CD14-positive monocyte (primary cell): Measurements from ENCODE around the gene RPL38. TPM values are rescaled to one million over a fixed set of nuclear protein-coding genes. Genes with fewer than 3 reads are reported as not detected.

Experiments
- DNase-seq, 3 donors: peaks; one replicate each; pipeline ENCODE4 v3.0.0-alpha.2; 2011 to 2022
- H2AFZ ChIP-seq: 2 replicates; pipeline ENCODE4 v1.6.0; 2012; ENCODE audit warnings: mild to moderate bottlenecking, low read depth, low read length, inconsistent platforms; ENCODE audit not compliant: insufficient read depth, poor library complexity, severe bottlenecking
- H3K27ac ChIP-seq, 2 donors: 1 replicate in 1 of 2; 2 replicates in 1 of 2; pipeline ENCODE4 v1.5.1; 2012 to 2013; ENCODE audit warnings: low read length in 2 of 2, control low read depth in 1 of 2, inconsistent platforms in 1 of 2, low read depth in 1 of 2, mild to moderate bottlenecking in 1 of 2
- H3K27me3 ChIP-seq, 2 donors: one replicate each; pipeline versions ENCODE4 v1.6.0 to v1.6.1; 2011 to 2013; ENCODE audit warnings: low read length in 2 of 2; ENCODE audit not compliant: control insufficient read depth in 2 of 2, insufficient read depth in 2 of 2
- H3K36me3 ChIP-seq, 2 donors: replicated peaks in 1 of 2; 1 replicate in 1 of 2; 2 replicates in 1 of 2; pipeline versions ENCODE4 v1.5.1 to v1.6.1; 2012 to 2013; ENCODE audit warnings: low read length in 2 of 2, control low read depth in 1 of 2, inconsistent platforms in 1 of 2, mild to moderate bottlenecking in 1 of 2; ENCODE audit not compliant: insufficient read depth in 2 of 2, control insufficient read depth in 1 of 2
- H3K4me1 ChIP-seq, 2 donors: 1 replicate in 1 of 2; 2 replicates in 1 of 2; pipeline versions ENCODE4 v1.5.1 to v1.6.1; 2012 to 2013; ENCODE audit warnings: low read length in 2 of 2, control low read depth in 1 of 2, inconsistent platforms in 1 of 2, mild to moderate bottlenecking in 1 of 2, moderate library complexity in 1 of 2; ENCODE audit not compliant: insufficient read depth in 2 of 2, control insufficient read depth in 1 of 2
- H3K4me2 ChIP-seq: replicated peaks from 2 replicates; pipeline ENCODE3; 2012; ENCODE audit warnings: low read length, moderate library complexity, mild to moderate bottlenecking; ENCODE audit not compliant: poor library complexity, severe bottlenecking; ENCODE audit errors: extremely low read depth
- H3K4me3 ChIP-seq, 3 experiments: fragments of 200-600 bp in 1 of 3; sonication (generic) in 1 of 3; replicated peaks in 1 of 3; 1 replicate in 2 of 3; 2 replicates in 1 of 3; pipeline ENCODE4 v1.5.1; 2011 to 2013; ENCODE audit warnings: low read length in 3 of 3, mild to moderate bottlenecking in 3 of 3, control low read depth in 2 of 3, low read depth in 2 of 3, inconsistent platforms in 1 of 3, moderate library complexity in 1 of 3
- H3K79me2 ChIP-seq: 2 replicates; pipeline ENCODE4 v1.6.0; 2012; ENCODE audit warnings: mild to moderate bottlenecking, control low read depth, inconsistent platforms, low read length, moderate library complexity; ENCODE audit not compliant: insufficient read depth
- H3K9ac ChIP-seq: 2 replicates; pipeline ENCODE4 v1.6.0; 2017; ENCODE audit warnings: low read length, mild to moderate bottlenecking; ENCODE audit not compliant: insufficient read depth, poor library complexity, severe bottlenecking
- H3K9me3 ChIP-seq, 2 donors: replicated peaks in 1 of 2; 1 replicate in 1 of 2; 2 replicates in 1 of 2; pipeline versions ENCODE4 v1.5.1 to v1.6.1; 2012 to 2013; ENCODE audit warnings: low read length in 2 of 2, control low read depth in 1 of 2; ENCODE audit not compliant: control insufficient read depth in 1 of 2, insufficient read depth in 1 of 2
- H4K20me1 ChIP-seq: 2 replicates; pipeline ENCODE4 v1.6.0; 2012; ENCODE audit warnings: mild to moderate bottlenecking, low read length, control low read depth, moderate library complexity; ENCODE audit not compliant: insufficient read depth
- H3K27ac Mint-ChIP-seq, 7 donors: one replicate each; pipeline ENCODE4 v1.8.0; 2020; ENCODE audit warnings: mild to moderate bottlenecking in 7 of 7, mixed read lengths in 7 of 7, moderate library complexity in 6 of 7, inconsistent platforms in 2 of 7
- H3K27me3 Mint-ChIP-seq, 3 donors: one replicate each; pipeline ENCODE4 v1.8.0; 2021 to 2022; ENCODE audit warnings: low read depth in 3 of 3, mild to moderate bottlenecking in 3 of 3, mixed read lengths in 3 of 3, moderate library complexity in 3 of 3, inconsistent platforms in 1 of 3
- H3K36me3 Mint-ChIP-seq, 2 donors: one replicate each; pipeline ENCODE4 v1.8.0; 2020; ENCODE audit warnings: mixed read lengths in 2 of 2, inconsistent platforms in 1 of 2, mild to moderate bottlenecking in 1 of 2
- H3K4me1 Mint-ChIP-seq: one replicate; pipeline ENCODE4 v1.8.0; 2020; ENCODE audit warnings: mild to moderate bottlenecking, mixed read lengths
- H3K4me3 Mint-ChIP-seq, 2 donors: one replicate each; pipeline ENCODE4 v1.8.0; 2020; ENCODE audit warnings: mild to moderate bottlenecking in 2 of 2, mixed read lengths in 2 of 2, moderate library complexity in 1 of 2
- H3K9me3 Mint-ChIP-seq, 7 donors: one replicate each; pipeline ENCODE4 v1.8.0; 2020 to 2022; ENCODE audit warnings: mixed read lengths in 7 of 7, mild to moderate bottlenecking in 6 of 7, moderate library complexity in 6 of 7, inconsistent platforms in 2 of 7
- WGBS: methylation state at CpG from one replicate; pipeline ENCODE4 v1.1.5; 2013; ENCODE audit warnings: missing lambda C conversion rate; ENCODE audit not compliant: insufficient coverage; 5-methylcytosine and 5-hydroxymethylcytosine counted together
- intact Hi-C, 2 donors: fragments of 100-400 bp; cut with micrococcal nuclease; formaldehyde crosslinking; loops; one replicate each; pipeline versions ENCODE4 v1.15.0 to v1.15.1; 2023
- polyA minus RNA-seq: library from RNA; depleted of rRNA, polyadenylated mRNA; stranded (reverse); fragments of >200 nt; gene quantifications from 2 replicates; pipeline ENCODE4 v1.2.3, GENCODE V29; 2012
- polyA plus RNA-seq, 3 donors: library from polyadenylated mRNA; depleted of rRNA in 1 of 3; unstranded in 2 of 3; stranded (reverse) in 1 of 3; fragments of 300-500 nt in 2 of 3; fragments of >200 nt in 1 of 3; fragmentation: Illumina TruSeq in 2 of 3; gene quantifications; 1 replicate in 2 of 3; 2 replicates in 1 of 3; pipeline ENCODE4 v1.2.3, GENCODE V29; 2012 to 2021
- total RNA-seq, 12 experiments: library from RNA in 1 of 12; stranded (reverse) in 1 of 12; fragments of 120-200 nt in 1 of 12; gene quantifications; one replicate each; pipeline ENCODE4 v1.2.4 and lab custom pipeline; 2013 to 2026; ENCODE audit warnings: mixed read lengths in 6 of 12, inconsistent platforms in 1 of 12
- TF ChIP-seq, protein P1 (sequence below): fragments of 200-600 bp; IDR thresholded peaks from one replicate; pipeline ENCODE4 v1.8.0; 2022; ENCODE audit warnings: antibody characterized with exemption, mild to moderate bottlenecking

The RPL38 gene
- 1,976 TPM for total RNA-seq (2013)
- 1,000 to 10,000 TPM in 1 of 3 donors, 100 to 1,000 TPM in 2; 379 to 1,070 (median 919) TPM for polyA plus RNA-seq
- polyA minus RNA-seq, result 357 and 487 TPM in 2 replicates
- total RNA-seq (lab: John Stamatoyannopoulos, UW), result 150 to 326 (median 292) reads per million in 11 experiments

DNA sequence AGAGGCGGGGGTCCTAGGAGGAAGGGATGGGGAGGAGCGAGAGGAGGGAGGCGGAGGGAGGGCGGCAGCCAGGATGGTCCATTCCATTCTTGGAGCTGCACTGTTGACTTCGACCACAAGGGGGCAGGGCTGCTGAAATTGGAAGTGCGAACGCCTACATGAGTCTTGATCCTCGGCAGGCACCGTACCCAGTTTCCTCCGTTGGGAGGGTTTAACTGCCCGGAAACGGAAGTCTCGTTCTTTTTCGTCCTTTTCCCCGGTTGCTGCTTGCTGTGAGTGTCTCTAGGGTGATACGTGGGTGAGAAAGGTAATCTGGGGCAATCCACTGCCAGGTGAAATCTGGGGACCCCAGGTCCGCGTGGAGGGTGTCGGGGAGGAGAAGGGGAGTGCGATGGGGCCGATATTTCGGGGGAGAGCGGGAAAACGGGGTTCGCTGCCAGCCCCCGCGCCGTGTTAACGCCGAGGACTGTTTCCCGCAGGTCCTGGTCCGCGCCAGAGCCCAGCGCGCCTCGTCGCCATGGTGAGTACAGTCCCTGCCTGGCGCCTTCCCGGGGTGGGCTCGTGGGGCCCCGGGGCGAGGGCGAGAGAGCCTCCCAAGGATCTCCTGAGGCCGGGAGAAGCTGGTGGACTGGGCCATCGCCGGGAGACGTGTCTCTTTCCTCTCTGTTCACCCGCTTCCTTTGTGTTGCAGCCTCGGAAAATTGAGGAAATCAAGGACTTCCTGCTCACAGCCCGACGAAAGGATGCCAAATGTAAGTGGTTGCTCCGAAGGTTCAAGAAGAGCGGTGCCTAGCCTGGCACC, at the start of gene RPL38:
RPL38 (plus strand) TSS at position 240 of the 802 bp plus-strand sequence; CDS start at position 518, 278 bp downstream.
- peak within 1 kb of the TSS; percentile 76 for H2AFZ ChIP-seq
- H3K4me1 ChIP-seq, result peaks cover 20 to 23% of the 10 kb centered on the region in 2 donors
- intact Hi-C loops, result loop anchor here in 1 of 2 donors (5.0 kb wide), 1 partner anchor 34 kb away; no protein-coding TSS in a partner anchor
- peak within 1 kb of the TSS; percentile 76 to 90 for H3K27ac ChIP-seq
- peak within 1 kb of the TSS; percentile 89 to 98 (median 94) for H3K27ac Mint-ChIP-seq
- H3K4me3 ChIP-seq, result peak within 1 kb of the TSS; percentile 82 to 85 (median 84)
- H3K4me1 Mint-ChIP-seq, result peaks cover 42% of the 10 kb centered on the region
- no peaks in the 10 kb centered on the region for H3K9me3 ChIP-seq
- H3K9ac ChIP-seq, result peak within 1 kb of the TSS; percentile 81
- under 1% methylated on average over 51 of the region's 53 CpGs for WGBS
- H3K36me3 Mint-ChIP-seq, result peaks cover 28 to 35% of the 10 kb centered on the region in 2 donors
- H3K36me3 ChIP-seq, result peaks cover 32 to 41% of the 10 kb centered on the region in 2 donors
- H3K27me3 Mint-ChIP-seq, result peaks cover 5 to 29% (median 18%) of the 10 kb centered on the region in 3 donors
- peak within 1 kb of the TSS; percentile 88 for H3K4me2 ChIP-seq
- peaks cover 0 to 14% of the 10 kb centered on the region in 2 donors for H3K27me3 ChIP-seq
- peak within 1 kb of the TSS; percentile 99 for H3K4me3 Mint-ChIP-seq
- peaks cover 0 to 2% (median 0%) of the 10 kb centered on the region in 7 donors for H3K9me3 Mint-ChIP-seq
- H3K79me2 ChIP-seq, result peaks cover 51% of the 10 kb centered on the region
- peak; percentile 93 to 96 (median 95) for DNase-seq
- TF ChIP-seq, protein P1, sequence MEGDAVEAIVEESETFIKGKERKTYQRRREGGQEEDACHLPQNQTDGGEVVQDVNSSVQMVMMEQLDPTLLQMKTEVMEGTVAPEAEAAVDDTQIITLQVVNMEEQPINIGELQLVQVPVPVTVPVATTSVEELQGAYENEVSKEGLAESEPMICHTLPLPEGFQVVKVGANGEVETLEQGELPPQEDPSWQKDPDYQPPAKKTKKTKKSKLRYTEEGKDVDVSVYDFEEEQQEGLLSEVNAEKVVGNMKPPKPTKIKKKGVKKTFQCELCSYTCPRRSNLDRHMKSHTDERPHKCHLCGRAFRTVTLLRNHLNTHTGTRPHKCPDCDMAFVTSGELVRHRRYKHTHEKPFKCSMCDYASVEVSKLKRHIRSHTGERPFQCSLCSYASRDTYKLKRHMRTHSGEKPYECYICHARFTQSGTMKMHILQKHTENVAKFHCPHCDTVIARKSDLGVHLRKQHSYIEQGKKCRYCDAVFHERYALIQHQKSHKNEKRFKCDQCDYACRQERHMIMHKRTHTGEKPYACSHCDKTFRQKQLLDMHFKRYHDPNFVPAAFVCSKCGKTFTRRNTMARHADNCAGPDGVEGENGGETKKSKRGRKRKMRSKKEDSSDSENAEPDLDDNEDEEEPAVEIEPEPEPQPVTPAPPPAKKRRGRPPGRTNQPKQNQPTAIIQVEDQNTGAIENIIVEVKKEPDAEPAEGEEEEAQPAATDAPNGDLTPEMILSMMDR, result peak; percentile 90
- peaks cover 50% of the 10 kb centered on the region for H4K20me1 ChIP-seq

DNA sequence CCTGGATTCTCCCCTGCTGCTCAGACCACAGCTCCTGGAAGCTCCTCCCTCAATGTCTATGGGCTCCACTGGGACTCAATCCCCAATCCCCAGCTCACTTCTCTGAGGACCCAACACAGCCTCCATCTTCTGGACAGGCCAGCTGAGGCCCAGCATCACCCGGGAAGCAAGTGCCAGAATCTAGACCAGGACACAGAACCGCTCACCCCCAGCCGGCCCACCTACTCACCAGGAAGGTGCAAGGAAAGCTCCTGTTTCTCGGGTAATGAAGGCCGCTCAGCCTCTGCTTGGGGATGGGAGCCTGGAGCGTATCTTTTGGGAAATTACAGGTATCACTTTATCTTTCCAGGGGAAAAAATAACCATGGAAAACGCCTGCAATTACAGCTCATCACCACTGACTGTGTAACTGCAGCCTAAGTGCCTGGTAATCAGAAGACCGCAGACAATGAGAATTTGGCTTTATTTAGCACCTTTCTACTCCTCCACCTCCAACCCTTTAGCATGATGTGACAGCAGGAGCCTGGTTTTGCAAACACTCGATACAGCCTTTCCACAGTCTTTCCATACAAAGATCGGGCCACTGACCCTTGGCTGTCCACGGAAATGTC, 49.6 kb upstream of the RPL38 start:
- no peak overlapping the region for H3K4me2 ChIP-seq
- H3K79me2 ChIP-seq, result no peaks in the 10 kb centered on the region
- WGBS, result 87% methylated on average over 6 of the region's 11 CpGs
- TF ChIP-seq, protein P1, result no peak
- H3K9ac ChIP-seq, result no peak overlapping the region
- Mint-ChIP-seq H3K27me3 (peaks cover 10 to 22% (median 13%) of the 10 kb centered on the region in 3 donors), H3K36me3 (no peaks in the 10 kb centered on the region), H3K4me3 (no peak overlapping the region), H3K4me1 (no peaks in the 10 kb centered on the region), H3K27ac (no peak overlapping the region), H3K9me3 (peaks cover 0 to 5% (median 2%) of the 10 kb centered on the region in 7 donors)
- no peak overlapping the region for H3K4me3 ChIP-seq
- H2AFZ ChIP-seq, result no peak overlapping the region
- H3K27ac ChIP-seq, result no peak overlapping the region
- no peaks in the 10 kb centered on the region for H3K9me3 ChIP-seq
- intact Hi-C loops, result no loop called here
- no peak for DNase-seq
- H4K20me1 ChIP-seq, result no peaks in the 10 kb centered on the region
- H3K27me3 ChIP-seq, result no peaks in the 10 kb centered on the region
- no peaks in the 10 kb centered on the region for H3K36me3 ChIP-seq
- H3K4me1 ChIP-seq, result no peaks in the 10 kb centered on the region
